Activated CD8-positive, alpha-beta memory T cell treated with anti-CD3 and anti-CD28 coated beads for 24 hours (primary cell): ENCODE data around the gene ASB8.

Source experiments
- DNase-seq: peaks from one replicate; pipeline ENCODE4 v3.0.0-alpha.2; 2020

ASB8 gene, protein sequence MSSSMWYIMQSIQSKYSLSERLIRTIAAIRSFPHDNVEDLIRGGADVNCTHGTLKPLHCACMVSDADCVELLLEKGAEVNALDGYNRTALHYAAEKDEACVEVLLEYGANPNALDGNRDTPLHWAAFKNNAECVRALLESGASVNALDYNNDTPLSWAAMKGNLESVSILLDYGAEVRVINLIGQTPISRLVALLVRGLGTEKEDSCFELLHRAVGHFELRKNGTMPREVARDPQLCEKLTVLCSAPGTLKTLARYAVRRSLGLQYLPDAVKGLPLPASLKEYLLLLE

DNA sequence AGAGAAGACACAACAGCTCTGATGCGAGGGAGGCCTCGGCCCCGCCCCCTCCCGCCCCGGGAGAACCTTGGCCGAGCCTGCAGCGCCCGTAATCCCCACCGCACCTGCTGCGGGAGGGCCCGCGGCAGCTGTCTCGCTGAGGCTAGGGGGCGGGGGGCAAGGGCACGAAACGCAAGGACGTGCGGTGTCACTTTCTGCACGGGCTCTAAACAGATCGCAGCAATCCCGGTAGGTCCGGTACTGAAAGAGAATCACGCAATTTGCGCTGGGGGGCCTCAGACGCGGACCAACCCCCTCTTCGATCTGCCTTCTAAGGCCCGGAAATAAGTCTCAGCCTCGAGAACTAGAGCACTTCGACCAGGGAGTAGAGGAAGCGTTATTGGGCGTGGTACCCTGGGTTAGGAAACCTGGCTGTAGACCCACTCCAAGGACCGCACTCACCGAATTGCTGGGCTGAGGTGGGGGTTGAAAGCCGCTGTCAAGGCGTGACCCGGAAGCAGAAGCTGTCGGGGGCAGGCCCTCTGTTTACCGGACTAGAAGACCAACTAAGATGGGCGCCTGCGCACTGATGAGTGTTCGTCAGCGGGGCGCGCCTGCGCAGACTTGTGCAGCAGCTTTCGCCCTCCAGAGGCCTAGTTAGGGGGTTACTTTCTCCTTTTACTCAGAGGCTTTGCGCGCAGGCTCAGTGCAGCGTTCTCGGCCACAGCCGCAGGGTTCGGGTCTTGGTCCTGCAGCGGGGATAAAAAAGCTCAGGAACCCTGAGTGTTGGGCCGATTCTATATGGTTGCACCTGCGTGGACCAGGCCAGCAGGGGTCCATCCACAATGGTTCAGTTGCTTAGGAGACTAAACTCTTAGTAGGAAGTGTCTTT lies at the start of gene ASB8:
ASB8 (minus strand) TSS at position 498 of the 871 bp plus-strand sequence. CDS start 4,019 bp downstream, outside the sequence.
- DNase-seq = peak; percentile 99

DNA sequence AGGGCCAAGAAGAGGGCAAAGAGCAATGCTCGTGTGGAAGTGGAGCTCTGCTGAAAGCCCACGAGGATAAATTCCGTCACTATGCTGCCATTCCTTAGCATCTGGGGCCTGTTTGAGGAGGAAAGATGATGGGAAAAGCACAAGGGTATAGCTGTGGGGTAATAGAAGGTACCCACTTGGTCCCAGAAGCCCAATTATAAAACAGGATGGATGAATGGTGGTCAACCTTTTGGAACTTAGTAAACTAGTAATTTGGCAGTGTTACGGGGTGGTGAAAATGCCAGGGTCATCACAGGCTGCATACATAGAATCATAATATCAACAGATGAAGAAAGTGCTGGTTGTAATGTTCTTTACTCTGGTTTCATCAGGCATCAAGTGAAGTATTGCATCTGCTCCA lies 45.9 kb upstream of the ASB8 start, which contains the start of gene OR10AD1:
OR10AD1 (minus strand) TSS at position 101 of the 400 bp plus-strand sequence; CDS start at position 101, 0 bp downstream.
- DNase-seq = no peak

DNA sequence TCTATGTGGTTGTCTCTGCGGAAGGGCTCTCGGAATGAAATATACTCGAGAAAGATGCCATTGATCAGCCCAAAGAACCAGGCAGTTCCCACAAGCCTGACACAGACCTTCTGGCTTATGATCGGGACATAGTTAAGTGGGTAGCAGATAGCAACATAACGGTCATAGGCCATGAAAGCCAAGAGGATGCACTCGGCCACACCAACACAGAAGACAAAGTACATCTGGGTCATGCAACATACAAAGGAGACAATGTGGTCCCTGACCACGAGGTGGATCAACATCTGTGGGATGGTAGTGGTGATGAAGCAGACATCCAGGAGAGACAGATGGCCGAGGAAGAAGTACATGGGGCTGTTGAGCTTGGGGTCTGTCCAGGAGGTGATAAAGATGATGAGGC lies 45.5 kb upstream of the ASB8 start:
- no peak for DNase-seq

DNA sequence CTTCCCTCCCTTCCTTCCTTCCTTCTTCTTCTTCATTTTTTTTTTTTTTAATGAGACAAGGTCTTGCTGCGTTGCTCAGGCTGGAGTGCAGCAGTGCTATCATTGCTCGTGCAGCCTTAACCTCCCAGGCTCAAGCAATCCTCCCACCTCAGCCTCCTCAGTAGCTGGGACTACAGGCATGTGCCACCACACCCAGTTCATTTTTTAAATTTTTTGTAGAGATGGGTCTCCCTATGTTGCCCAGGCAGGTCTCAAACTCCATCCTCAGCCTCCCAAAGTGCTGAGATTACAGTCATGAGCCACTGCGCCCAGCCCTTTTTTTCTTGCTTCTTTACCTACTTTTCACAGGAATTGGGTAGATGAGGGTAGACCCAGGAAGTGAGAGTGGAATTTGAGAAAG lies 44.2 kb upstream of the ASB8 start:
- no peak for DNase-seq

DNA sequence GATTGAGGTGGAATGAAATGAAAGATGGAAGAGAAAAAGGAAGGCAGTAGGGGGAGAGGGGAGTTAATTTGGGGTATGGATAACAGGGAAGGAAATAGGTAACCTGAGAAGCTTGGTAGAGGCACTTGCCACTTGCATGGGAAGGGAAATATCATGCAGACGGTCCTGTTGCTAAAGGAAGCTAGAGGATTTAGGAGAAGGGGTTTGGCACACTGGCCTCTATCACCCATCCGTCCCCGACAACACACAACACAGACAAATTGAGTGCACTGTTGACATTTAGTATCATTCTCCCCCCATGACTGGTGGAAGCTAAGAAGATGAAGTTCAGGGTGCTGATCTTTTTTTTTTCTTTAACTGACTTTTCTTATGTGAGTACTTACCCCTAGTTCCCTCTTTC lies 43.8 kb upstream of the ASB8 start:
- no peak for DNase-seq

DNA sequence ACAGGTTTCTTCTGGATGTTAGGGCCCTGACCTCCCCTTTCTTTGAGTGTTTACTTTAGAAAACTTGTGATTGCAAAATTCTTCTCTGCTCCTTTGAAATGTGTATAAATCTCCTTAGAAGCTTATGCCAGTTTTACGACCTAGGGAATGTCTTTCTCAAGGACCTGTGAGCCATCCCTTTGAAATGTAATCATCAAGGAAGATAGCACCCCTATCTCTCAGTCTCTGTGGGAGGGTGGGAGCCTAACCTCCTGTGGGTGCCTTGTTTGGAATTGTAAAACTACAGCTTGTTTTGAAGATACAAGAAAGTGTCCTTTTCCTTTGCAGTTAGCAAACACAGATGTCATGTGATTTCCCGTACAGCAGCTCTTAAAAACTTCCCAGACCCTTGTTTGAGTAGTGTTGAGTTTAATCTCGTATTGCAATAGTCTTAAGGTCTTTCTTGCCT lies 42.5 kb upstream of the ASB8 start:
- DNase-seq = no peak

DNA sequence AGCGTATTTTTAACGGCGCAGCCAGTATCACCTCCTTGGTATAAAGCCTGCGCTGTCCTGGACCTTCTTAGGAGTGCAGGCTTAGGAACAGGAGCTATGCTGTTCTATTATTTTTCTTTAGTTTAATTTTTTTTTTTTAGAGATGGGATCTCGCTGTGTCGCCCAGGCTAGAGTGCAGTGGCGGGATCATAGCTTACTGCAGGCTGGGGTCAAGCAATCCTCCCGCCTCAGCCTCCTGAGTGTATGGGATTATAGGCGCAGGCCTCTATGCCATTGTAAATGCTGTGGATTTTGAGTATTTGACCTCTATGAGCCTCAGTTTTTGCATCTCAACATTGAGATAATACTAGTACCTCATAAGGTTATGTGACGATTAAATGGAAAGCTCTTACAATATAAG lies 41.7 kb upstream of the ASB8 start:
- no peak for DNase-seq

DNA sequence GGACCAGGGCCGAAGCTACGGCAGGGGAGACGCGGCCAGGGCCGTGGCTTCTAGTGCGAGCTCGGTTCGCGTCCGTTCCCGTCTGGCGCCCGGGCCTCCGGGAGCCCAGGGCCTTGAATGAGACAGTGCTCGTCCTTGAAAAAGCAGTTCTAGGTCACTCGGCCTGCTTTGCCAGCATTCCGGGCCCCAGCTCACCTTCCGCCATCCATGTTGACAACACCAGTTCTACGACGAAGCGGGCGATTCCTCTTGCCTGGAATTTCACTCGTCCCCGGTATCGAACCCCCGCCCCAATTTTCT lies 41.3 kb upstream of the ASB8 start:
- no peak for DNase-seq

DNA sequence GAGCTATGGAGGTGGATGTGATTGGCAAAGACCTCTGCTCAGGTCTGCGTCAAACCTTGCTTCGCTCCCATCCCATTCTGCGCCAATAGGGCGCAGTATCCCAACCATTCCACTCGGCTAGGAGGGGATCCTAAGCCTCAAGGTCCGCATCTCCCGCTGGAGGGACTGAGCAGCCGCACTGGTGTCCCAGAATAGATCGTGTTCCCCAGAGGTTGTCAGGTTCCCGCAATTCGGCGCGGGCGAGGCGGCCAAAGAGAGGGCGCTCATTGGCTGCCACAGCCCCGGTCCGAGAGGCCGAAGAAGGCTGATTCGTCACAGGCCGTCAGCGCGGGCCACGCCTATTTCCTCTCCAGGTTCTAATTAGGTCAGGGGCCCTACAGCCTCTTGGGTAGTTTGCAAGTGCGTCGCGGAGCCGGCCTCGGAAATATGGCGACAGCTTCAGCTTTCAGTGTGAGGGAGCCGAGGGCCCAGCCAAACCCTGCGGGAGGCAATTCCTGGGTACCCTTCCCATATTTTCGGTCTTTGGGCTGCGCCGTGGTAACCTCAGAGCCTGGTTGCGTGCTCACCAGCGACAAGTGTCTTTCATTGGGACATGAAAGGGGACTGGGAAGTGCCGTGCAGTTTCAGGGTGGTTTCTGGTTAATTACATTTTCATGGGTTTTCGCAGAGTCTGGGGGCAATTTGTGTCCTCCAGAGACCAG lies 40.8 kb upstream of the ASB8 start:
- peak; percentile 94 for DNase-seq

DNA sequence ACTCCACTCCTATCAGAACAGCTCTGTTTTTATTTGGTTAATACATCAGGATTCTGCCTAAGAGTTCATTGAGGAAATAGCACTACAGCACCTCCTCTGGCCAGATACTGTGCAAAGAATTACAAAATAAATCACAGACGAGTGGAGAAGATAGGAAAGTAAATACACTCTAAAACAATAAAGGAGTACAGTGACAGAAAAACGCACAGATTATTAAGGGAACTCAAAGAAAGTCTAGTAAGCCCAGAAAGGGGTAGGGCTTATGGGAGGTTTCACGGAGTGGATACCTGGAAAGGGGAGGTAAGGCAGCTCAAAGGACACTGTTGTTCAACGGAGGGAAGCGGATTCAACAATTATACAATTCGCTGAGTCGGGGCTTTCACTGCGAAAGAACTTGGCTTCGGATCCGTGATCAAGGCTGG lies 40.2 kb upstream of the ASB8 start:
- no peak for DNase-seq

DNA sequence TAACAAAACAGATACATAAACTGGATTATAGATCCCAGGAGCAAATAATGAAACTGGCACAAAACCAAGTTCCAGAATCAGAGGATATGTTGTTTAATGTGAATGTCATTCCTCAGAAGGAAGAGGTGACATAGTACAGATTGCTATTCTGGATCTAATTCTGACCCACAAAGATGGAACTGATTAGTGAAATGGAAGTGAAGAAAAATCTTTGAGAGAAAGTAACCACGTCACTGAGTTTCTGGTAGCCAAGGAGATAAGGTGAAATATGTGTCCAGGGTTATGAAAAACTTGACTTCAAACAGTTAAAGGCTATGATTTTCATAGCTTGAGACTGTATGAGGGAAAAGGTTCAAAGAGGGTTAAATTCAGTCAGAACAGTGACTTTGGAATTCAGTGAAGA lies 37.5 kb upstream of the ASB8 start:
- no peak for DNase-seq

DNA sequence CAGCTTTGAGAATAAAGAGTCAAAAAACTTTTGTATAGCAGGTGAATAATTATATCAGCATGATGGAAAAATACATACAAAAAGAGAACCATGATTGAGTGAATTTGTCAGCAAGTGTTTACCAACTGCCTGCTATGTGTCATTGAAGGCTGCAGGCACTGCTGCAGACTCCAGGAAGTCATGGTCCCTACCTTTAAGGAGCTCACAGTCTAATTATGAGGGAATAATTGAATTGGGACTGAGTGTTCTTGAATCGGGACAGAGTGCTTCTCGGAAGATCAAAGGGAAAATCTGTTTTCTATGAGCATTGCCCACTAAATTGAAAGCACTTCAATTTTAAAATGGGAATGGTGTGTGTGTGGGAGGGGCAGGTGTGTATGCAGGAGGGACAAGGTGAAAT lies 36.3 kb upstream of the ASB8 start:
- no peak for DNase-seq

DNA sequence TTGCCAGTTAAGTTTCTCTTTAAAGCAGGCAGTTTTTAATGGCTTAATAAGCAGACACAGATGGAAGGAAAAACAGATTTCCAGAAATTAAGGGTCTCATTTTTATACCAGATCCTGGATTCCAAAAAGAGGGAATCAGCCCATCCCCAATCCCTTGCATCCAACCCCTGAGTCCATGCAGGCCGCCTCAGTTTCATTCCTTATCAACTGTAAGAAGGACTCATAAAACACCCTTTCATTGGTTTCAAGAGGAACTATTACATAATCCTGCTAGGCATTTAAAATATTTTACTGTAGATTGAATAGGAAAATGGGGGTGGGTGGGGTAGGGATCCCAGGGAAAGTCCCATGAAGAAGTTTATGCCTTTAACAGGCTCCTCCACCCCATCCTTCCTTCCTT lies 35.5 kb upstream of the ASB8 start:
- no peak for DNase-seq

DNA sequence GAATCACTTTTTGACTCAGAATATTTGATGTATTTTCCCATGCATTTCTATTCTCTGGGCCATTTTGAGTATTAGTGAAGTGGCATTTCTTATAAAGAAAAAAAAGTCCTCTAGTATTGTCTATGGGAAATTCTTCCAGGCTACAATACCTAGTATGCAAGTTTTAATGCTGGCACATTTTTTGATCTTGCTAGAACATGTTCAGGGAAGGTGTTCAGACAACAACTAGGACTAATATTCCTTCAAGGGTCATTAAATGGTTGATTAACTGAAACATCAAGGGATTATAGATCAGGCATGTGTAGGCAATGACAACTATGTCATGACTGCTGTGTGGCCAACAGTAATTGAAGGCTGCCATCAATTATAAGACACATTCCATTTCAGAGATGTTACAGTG lies 33.8 kb upstream of the ASB8 start:
- DNase-seq = no peak

DNA sequence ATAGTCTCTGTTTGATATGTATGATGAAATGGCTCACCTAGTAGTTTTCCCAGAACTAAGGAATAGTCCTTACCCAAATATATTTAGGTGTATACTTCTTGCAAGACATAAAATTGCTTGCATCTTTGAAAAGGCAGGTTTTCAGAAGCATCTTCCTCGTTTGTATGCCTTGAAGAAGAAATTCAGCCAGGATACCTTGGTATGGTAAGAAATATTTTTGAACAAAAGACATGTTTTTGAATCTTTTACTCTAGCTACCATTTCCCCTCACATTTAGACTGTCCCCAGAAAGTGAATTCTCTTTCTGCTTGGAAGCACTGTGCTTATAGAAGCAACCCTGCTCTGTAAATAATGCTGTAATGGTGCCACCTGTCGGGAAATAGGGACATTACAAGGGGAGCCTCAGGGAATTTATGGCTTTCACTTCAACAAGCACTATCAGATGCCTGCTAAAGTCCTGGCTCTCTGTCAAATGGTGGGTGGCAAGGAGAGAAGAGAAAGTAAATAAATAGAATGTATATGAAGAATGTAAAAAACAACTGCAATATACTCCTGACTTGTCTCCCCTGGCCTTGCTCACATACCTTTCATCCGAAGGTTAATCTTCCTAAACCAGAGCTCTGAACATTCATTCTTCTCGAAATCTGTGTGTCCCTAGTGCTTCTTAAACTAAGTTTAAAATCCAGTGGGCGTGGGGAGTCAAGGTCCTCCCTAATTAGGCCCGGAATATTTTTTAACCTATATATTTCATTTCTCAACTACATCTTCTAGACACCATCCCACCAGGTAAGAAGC lies 32.2 kb upstream of the ASB8 start:
- DNase-seq = peak; percentile 85

DNA sequence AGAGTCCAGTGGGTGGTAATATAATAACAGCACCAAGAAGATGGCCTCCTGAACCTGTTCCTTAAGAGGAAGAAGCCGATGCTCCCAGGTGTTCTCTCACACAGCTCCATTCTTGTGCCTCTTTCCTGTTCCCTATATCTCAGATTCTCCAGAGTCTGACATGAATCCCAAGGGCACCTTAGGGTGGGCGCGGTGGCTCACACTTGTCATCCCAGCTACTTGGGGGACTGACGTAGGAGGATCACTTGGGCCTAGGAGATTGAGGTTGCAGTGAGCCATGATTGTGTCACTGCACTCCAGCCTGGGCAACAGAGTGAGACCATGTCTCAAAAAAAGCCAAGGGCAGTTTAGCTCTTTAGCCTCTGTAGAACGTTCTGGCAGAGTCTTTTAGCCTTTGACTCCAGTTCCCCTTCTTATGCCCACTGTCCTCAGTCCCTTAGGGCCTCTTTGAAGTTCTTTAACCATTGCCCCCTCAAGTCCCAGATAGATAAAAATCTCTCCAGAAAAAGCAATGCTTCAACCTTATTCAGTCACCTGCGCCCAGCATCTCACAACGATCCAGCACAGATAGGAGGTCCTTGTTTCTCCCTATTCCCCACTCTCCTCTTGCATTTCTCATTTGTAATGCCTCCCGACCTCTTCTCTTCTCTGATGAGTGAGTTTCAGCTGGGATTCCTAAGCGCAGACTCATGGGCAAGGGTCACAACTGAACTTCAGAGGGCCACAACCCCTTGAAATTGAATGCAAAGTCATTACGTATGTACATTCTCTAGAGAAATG lies 30.8 kb upstream of the ASB8 start:
- DNase-seq = no peak

DNA sequence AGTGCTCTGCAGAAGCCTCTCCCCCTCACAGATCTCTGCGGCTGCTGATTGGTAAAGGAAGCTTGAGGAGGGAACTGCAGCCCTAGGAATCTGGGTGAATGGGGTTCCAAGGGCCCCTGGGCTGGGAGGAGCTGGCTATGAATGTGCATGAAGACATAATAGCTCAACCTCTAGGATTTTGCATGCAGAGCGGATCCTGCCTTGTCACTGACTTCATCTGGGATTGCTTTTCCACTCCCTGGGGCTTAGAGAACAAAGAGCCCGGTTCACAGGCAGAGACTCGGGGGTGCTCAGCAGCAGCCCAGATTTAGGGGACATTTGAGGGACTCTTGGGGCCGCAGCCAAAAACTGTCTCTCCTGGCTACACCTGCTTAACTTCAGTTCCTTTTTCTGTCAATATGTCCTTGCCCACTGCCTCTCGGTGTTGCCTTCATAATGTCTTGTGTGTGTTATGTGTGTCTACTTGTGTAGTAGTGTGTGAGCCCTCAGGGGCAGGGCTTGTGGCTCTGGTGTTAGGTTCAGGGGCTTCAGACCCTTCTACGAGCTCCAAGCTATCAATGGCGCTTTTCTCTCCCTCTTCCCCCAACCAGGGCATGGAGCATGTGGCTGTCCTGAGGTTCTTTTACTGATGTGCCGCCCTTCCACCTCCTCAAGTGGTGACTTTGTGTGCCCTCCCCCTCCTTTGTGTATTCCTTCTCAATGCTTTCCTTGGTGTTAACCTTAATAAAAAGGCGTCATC lies 28.0 kb upstream of the ASB8 start:
- DNase-seq = no peak

DNA sequence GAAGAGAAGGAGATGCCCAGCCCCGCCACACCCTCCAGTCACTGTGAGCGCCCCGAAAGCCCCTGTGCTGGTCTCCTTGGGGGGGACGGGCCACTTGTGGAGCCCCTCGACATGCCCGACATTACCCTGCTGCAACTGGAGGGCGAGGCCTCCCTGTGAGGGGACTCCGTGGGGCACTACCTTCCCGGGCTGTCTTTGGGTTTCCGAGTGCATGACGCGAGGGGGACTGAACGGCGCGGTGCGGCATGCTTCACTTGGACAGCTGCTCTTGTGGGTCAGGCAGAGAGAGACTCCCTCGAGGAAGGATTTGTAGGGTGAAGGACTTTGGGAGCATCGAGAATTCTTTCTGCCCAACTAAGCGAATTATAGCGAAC lies 27.2 kb upstream of the ASB8 start:
- DNase-seq = peak; percentile 59

DNA sequence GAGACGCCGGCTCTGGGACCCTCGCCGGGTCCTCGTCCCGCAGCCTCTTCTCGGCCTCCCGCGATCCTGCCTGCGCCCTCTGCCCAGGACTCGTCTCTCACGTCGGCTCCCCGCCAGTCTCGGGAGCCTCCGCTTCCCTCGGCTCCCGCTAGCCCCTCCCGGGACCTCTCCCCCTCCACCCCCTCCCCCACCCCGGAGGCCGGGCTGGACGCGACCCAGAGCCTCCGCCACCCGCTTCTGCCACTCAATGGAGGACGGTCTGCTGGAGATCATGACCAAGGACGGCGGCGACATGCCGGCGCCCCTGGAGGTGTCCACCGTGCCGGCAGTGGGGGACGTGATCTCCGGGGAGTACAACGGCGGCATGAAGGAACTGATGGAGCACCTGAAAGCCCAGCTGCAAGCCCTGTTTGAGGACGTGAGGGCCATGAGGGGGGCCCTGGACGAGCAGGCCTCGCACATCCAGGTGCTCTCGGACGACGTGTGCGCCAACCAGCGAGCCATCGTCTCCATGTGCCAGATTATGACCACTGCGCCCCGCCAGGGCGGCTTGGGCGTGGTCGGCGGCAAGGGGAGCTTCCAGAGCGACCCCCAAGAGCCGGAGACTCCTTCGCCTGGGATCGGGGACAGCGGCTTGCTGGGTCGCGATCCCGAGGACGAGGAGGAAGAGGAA lies 26.7 kb upstream of the ASB8 start:
- DNase-seq = no peak

DNA sequence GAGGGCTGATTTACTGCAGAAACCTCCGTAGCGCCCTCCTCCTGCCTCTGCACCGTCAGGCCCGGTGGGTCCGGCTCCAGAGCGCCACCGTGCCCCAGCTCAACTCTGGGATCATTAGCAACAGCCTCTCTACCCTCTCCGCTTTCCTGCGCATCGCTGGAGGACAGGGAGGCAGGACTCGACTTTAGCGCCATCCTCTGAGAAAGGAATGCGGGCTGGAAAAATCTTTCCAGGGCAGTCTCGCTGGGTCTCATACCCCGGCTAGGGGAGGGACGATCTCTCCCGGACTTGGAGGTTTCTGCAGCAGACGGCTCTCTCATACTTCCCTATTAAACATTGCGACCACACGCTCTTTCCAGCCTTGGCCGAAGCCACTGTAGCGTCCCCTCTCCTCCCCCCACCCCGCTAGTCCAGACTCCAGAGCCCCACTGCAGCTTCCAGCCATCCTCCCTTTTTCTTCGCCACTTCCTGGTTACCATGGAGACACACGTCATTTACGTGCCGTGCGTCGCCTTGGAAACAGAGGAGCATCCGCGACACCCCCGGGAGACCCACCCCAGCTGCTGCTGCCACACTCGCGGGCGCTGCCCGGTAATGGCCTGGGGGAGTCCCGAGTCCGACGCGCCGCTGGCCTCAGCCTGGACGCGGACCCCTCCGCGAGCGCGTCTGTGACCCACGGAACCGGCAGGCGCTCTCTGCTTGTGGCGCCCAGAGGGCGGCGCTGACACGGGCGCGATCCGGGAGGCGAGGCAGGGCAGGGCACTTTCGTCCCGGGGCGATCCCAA lies 26.0 kb upstream of the ASB8 start, which contains the start of gene CCDC184:
CCDC184 (plus strand) TSS at position 554 of the 785 bp plus-strand sequence. CDS start 479 bp downstream, outside the sequence.
- DNase-seq = peak; percentile 89
